Cardiac fibroblast (primary cell): ENCODE results near the gene PTPRN2.

Source experiments
- DNase-seq, 2 donors: peaks; one replicate each; pipeline versions ENCODE4 v3.0.0 to v3.0.0-alpha.2; 2010; ENCODE audit warnings: low read depth in 2 of 2
- H3K4me3 ChIP-seq, 2 donors: replicated peaks in 1 of 2; 1 replicate in 1 of 2; 2 replicates in 1 of 2; pipeline ENCODE4 v1.5.1; 2011; ENCODE audit warnings: low read depth in 2 of 2, low read length in 2 of 2, mild to moderate bottlenecking in 2 of 2, moderate library complexity in 1 of 2
- TF ChIP-seq, protein P1 (sequence below): IDR thresholded peaks from one replicate; pipeline ENCODE4 v1.5.1; 2011; ENCODE audit warnings: low read depth, mild to moderate bottlenecking, low read length, inconsistent platforms

PTPRN2 gene

GRCh38 chr7:157992511-157993160 is 595.0 kb downstream of the PTPRN2 start:
- H3K4me3 ChIP-seq = no peak overlapping the region
- TF ChIP-seq, protein P1, sequence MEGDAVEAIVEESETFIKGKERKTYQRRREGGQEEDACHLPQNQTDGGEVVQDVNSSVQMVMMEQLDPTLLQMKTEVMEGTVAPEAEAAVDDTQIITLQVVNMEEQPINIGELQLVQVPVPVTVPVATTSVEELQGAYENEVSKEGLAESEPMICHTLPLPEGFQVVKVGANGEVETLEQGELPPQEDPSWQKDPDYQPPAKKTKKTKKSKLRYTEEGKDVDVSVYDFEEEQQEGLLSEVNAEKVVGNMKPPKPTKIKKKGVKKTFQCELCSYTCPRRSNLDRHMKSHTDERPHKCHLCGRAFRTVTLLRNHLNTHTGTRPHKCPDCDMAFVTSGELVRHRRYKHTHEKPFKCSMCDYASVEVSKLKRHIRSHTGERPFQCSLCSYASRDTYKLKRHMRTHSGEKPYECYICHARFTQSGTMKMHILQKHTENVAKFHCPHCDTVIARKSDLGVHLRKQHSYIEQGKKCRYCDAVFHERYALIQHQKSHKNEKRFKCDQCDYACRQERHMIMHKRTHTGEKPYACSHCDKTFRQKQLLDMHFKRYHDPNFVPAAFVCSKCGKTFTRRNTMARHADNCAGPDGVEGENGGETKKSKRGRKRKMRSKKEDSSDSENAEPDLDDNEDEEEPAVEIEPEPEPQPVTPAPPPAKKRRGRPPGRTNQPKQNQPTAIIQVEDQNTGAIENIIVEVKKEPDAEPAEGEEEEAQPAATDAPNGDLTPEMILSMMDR = no peak
- DNase-seq = no peak

DNA sequence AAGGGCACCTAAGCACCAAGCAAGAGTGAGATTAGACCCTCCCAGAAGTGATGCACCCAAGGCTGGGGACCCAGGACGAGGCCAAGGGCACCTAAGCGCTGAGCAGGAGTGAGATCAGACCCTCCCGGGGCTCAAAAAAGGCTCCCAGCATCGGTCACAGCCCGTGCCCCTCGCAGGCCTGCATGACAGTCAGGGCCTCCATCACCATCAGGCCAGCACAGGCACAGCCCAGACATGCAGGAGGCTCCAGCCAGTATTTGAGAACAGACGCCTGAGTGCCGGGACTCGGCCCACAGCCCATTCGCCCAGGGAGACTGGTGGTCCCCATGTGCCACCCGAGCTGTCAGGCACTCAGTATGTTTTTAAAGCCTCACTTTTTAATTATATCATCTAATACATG is 595.9 kb downstream of the PTPRN2 start:
- no peak for DNase-seq
- H3K4me3 ChIP-seq = no peak overlapping the region
- TF ChIP-seq, protein P1 = no peak

DNA sequence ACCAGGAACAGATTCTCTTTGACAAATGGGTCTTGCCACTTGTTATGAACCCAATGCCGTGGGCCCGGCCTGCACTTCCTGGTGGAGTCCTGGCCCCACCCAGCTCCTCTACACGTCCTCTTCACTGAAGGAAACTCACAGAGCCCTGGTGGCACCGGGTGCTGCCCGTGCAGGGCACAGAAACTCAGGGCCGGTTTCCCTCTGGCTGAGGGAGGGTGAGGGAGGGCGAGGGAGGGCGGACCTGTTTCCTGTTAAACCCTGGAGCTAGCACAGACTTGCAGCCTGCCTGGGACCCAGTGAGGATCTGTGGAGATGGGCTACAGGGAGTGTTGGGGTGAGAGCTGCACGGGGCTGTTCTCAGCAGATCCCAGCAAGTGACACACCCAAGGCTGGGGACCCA is 596.3 kb downstream of the PTPRN2 start:
- DNase-seq = no peak
- no peak overlapping the region for H3K4me3 ChIP-seq
- TF ChIP-seq, protein P1 = no peak

DNA sequence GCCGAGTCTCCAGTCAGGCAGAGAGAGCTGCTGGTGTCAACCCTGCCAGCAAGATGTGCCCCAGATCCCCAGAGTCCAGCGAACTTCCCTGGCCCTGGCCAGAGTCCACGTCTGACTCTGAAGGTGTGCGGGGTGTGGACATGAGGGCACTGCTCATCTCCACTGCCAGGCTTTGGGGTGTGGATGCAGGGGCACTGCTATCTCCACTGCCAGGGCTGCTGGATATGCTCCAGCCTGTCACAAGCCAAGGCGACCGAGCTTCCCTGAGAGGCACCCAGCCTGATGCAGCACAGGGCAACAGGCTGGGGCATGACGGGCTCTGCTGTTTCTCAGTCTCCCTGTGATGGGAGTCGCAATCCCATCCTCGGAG is 596.8 kb downstream of the PTPRN2 start:
- no peak overlapping the region for H3K4me3 ChIP-seq
- no peak for DNase-seq
- TF ChIP-seq, protein P1 = no peak

- TF ChIP-seq, protein P1 = no peak
- no peak overlapping the region for H3K4me3 ChIP-seq
- no peak for DNase-seq
These were observed 597.3 kb downstream of the PTPRN2 start for GRCh38 chr7:157990226-157990880.

DNA sequence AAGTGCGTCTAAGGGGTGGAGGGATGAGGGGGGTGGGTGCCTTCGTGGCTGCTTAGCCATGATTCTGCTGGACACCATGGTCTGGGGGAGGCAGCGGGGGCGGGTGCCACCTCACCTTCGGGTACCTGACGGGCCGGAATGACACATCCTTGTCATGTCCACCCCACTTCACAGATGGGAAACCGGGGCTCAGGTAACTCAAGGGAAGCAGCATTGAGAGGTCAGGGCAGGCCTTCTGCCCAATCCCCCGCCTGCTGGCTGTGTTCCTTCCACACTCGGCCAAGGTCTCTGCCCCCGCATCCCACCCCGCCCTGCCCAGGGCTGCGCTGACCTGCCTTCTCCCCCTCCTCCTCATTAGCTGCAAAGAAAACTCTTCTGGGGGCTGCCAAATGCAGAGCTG is 598.0 kb downstream of the PTPRN2 start:
- no peak for DNase-seq
- H3K4me3 ChIP-seq = no peak overlapping the region
- TF ChIP-seq, protein P1 = no peak
